ENCODE results near the gene CRYAA.
"Not testable (repeated sequence)": the region's sequence is repeated elsewhere in the genome, so short reads cannot be mapped to it uniquely, and the experiment has no call there.

Gene CRYAA

GRCh38 chr21:43168708-43169107 is at the start of gene CRYAA:
Gene CRYAA, plus strand, starts transcription at chr21:43169008. Its CDS starts 92 bp downstream, at chr21:43169100.
- DNase-seq = not testable (repeated sequence)

GRCh38 chr21:43130094-43130493 is 38.7 kb upstream of the CRYAA start:
- not testable (repeated sequence) for DNase-seq

- not testable (repeated sequence) for DNase-seq
Observed at GRCh38 chr21:43134520-43134919, 34.3 kb upstream of the CRYAA start.

GRCh38 chr21:43138944-43139343 is 29.9 kb upstream of the CRYAA start:
- not testable (repeated sequence) for DNase-seq

GRCh38 chr21:43141407-43141806 is 27.4 kb upstream of the CRYAA start:
- DNase-seq = not testable (repeated sequence)

GRCh38 chr21:43146637-43147036 is 22.2 kb upstream of the CRYAA start:
- DNase-seq = not testable (repeated sequence)

GRCh38 chr21:43147999-43148398 is 20.8 kb upstream of the CRYAA start:
- DNase-seq = not testable (repeated sequence)

GRCh38 chr21:43149344-43149743 is 19.5 kb upstream of the CRYAA start:
- not testable (repeated sequence) for DNase-seq

GRCh38 chr21:43153601-43154000 is 15.2 kb upstream of the CRYAA start:
- not testable (repeated sequence) for DNase-seq

- DNase-seq = not testable (repeated sequence)
Observed at GRCh38 chr21:43159279-43160175, 9.3 kb upstream of the CRYAA start.

- not testable (repeated sequence) for DNase-seq
Observed at GRCh38 chr21:43161826-43162707, 6.7 kb upstream of the CRYAA start.

GRCh38 chr21:43162708-43163205 is 6.1 kb upstream of the CRYAA start:
- DNase-seq = not testable (repeated sequence)

- DNase-seq = not testable (repeated sequence)
Observed at GRCh38 chr21:43164823-43165222, 4.0 kb upstream of the CRYAA start.

- not testable (repeated sequence) for DNase-seq
Observed at GRCh38 chr21:43165734-43166133, 3.1 kb upstream of the CRYAA start.

- DNase-seq = not testable (repeated sequence)
Observed at GRCh38 chr21:43169230-43169886, 550 bp downstream of the CRYAA start.

GRCh38 chr21:43169891-43170290 is 1.1 kb downstream of the CRYAA start:
- not testable (repeated sequence) for DNase-seq

GRCh38 chr21:43172812-43173211 is 4.0 kb downstream of the CRYAA start:
- not testable (repeated sequence) for DNase-seq

GRCh38 chr21:43173438-43173837 is 4.6 kb downstream of the CRYAA start:
- not testable (repeated sequence) for DNase-seq

- DNase-seq = not testable (repeated sequence)
Observed at GRCh38 chr21:43173930-43174329, 5.1 kb downstream of the CRYAA start.

- DNase-seq = not testable (repeated sequence)
Observed at GRCh38 chr21:43174998-43175397, 6.2 kb downstream of the CRYAA start.

GRCh38 chr21:43176621-43177020 is 7.8 kb downstream of the CRYAA start:
- not testable (repeated sequence) for DNase-seq

All from NCI-H1417 treated with DMSO at 0.1 percent for 48 hours (cell line).